ENCODE measurements around the gene ITPRIP.

GRCh38 chr10:104293011-104293410, 45.3 kb downstream of the ITPRIP start:
- TF ChIP-seq, protein P1, sequence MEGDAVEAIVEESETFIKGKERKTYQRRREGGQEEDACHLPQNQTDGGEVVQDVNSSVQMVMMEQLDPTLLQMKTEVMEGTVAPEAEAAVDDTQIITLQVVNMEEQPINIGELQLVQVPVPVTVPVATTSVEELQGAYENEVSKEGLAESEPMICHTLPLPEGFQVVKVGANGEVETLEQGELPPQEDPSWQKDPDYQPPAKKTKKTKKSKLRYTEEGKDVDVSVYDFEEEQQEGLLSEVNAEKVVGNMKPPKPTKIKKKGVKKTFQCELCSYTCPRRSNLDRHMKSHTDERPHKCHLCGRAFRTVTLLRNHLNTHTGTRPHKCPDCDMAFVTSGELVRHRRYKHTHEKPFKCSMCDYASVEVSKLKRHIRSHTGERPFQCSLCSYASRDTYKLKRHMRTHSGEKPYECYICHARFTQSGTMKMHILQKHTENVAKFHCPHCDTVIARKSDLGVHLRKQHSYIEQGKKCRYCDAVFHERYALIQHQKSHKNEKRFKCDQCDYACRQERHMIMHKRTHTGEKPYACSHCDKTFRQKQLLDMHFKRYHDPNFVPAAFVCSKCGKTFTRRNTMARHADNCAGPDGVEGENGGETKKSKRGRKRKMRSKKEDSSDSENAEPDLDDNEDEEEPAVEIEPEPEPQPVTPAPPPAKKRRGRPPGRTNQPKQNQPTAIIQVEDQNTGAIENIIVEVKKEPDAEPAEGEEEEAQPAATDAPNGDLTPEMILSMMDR (IDR thresholded peaks at IDR 0.05) = no peak
- TF ChIP-seq POLR2AphosphoS5 (IDR thresholded peaks at IDR 0.05) = no peak

All from gastroesophageal sphincter (tissue), 3 donors.